A549 (cell line): ENCODE measurements around the gene FBXL20.

Experiments used
- E2F6 ChIP-seq: IDR thresholded peaks from 2 replicates; pipeline ENCODE4 v1.6.1; 2012; ENCODE audit warnings: low read depth, borderline replicate concordance
- JUN ChIP-seq, 2 experiments: fragments of >200 bp; sonication (Bioruptor Twin); formaldehyde crosslinking; IDR thresholded peaks; 2 replicates in 1 of 2; 3 replicates in 1 of 2; pipeline ENCODE4 v1.6.1; 2016 to 2017

GRCh38 chr17:39261286-39261685 lies 140.1 kb downstream of the FBXL20 start:
- no peak for TF ChIP-seq E2F6
- no peak for TF ChIP-seq JUN (IDR thresholded peaks at IDR 0.05)
